Measurements from ENCODE around the gene COL7A1.
"Not testable (repeated sequence)": the region's sequence is repeated elsewhere in the genome, so short reads cannot be mapped to it uniquely, and the experiment has no call there.

COL7A1 gene

DNA sequence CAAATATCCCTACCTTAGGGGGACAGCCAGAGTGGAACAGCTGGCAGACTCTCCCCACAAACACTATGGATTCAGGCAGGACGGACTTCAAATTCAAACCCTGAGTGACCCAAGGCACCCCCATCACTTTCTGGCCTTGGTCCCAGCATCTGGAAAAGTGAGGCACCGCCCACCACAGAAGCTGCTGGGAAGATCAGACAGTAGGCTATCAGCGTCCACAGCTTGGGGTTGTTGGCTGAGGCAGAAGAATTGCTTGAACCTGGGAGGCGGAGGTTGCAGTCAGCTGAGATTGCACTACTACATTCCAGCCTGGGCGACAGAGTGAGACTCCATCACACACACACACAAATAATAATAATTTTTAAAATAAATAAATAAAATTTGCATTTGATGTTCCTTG lies 47.0 kb downstream of the COL7A1 start:
- no peak for FAIRE-seq
- DNase-seq (ENCODE audit: low spot score), result no peak

- DNase-seq (ENCODE audit: low spot score), result no peak
- no peak for FAIRE-seq
Observed at GRCh38 chr3:48546203-48546829, 48.8 kb downstream of the COL7A1 start.

DNA sequence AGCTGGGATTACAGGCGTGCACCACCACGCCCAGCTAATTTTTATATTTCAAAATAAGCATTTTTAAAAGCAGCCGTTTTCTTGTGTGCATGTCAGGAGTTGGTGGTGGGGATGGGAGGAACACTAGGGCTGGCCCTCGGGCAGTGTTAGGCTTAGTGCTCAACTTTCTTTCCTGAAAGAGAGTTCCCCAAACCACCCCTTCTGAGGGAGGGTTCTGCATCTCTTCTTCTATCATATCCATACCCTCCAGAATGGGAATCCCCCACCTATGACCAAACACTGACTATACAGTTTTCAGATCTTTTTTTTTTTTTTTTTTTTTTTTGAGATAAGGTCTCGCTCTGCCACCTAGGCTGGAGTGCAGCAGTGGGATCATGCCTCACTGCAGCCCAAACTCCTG lies 51.0 kb downstream of the COL7A1 start:
- no peak for FAIRE-seq

DNA sequence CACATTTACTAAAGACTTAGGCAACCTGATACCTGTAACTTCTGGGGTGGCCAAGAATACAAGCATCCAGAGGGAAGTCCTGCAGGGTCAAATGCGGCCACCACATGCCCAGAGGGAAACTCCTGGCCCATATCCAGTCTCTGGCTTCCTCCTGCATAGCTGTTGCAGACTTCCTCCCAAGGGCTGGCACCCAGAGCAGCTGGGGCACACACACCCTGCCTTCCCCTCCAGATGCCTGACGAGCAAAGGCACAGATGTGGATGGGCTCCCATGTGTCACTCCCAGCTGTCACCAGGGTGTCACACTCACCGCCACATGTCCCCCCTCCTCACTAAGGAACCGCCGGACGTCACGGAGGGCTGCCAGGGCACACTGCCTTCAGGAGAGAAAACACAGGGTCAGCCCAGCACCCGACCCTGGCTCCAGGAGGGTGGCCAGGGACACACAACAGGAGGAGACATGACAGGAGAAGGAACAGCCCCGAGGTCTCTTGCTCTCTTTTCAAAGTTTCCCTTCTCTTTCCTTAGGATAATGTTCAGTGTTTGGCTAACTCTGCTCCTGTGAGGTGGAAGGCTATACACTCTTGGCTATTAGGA lies 51.8 kb downstream of the COL7A1 start:
- FAIRE-seq, result no peak
- DNase-seq (ENCODE audit: low spot score), result no peak

More for the DNA sequence above, 51.0 kb downstream of the COL7A1 start:
- no peak for DNase-seq (ENCODE audit: low spot score)

- DNase-seq (ENCODE audit: low spot score), result no peak
- no peak for FAIRE-seq
Observed at GRCh38 chr3:48538451-48538850, 56.7 kb downstream of the COL7A1 start.

GRCh38 chr3:48536785-48537184 lies 58.3 kb downstream of the COL7A1 start:
- FAIRE-seq, result no peak

DNA sequence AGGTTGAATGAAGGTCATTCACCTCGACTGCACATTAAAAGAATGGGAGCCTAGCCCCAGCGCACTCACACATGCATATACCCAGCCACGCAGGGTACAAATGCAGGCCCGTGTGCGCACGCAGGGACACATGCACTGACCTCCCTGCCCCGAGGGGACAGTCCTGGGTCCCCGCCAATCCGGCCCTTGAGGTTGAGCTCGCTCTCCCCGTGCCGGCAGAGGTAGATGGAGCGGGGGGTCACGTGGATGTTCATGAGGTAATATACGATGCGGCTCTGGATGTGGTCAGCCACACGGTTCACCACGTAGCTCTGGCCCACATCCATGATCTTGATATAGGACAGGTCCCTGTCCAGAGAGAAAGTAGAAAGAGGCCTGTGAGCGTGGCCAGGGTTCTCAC lies 59.0 kb downstream of the COL7A1 start:
- no peak for FAIRE-seq
- DNase-seq (ENCODE audit: low spot score), result no peak

More at GRCh38 chr3:48536785-48537184, 58.3 kb downstream of the COL7A1 start:
- no peak for DNase-seq (ENCODE audit: low spot score)

DNA sequence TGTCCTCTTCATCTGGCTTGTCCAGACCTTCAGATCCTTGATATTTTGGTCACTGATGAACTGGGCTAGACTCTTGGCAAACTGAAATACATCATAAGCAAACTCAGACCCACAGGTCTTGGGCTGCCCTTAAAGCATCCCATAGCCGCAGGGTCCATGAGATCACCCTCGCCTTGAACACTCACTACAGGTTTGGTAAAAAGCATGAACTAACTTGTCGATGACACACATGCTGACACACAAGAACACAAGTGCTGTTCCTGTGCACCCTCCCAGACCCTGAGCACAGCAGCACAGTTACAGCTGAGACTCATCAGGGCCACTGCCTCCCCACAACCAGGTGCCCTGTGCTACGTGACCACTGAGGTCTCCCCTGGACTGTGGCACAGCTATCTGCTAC lies 59.6 kb downstream of the COL7A1 start:
- no peak for FAIRE-seq
- DNase-seq (ENCODE audit: low spot score), result no peak

- DNase-seq (ENCODE audit: low spot score), result no peak
- no peak for FAIRE-seq
Observed at GRCh38 chr3:48532977-48533337, 62.2 kb downstream of the COL7A1 start.

- FAIRE-seq (no peak), DNase-seq (ENCODE audit: low spot score) (no peak)
Observed at GRCh38 chr3:48532271-48532976, 62.7 kb downstream of the COL7A1 start.

DNA sequence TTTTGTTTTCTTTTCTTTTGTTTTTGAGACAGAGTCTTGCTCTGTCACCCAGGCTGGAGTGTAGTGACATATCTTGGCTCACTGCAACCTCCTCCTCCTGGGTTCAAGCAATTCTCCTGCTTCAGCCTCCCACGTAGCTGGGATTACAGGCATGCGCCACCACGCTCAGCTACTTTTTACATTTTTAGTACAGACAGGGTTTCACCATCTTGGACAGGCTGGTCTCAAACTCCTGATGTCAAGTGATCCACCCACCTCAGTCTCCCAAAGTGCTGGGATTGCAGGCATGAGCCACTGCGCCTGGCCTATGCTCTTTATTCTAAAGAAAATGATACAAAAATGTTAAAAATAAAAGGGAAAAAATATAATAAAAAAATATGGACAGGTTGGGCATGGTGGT lies 64.4 kb downstream of the COL7A1 start:
- DNase-seq (ENCODE audit: low spot score); FAIRE-seq: not testable (repeated sequence)

DNA sequence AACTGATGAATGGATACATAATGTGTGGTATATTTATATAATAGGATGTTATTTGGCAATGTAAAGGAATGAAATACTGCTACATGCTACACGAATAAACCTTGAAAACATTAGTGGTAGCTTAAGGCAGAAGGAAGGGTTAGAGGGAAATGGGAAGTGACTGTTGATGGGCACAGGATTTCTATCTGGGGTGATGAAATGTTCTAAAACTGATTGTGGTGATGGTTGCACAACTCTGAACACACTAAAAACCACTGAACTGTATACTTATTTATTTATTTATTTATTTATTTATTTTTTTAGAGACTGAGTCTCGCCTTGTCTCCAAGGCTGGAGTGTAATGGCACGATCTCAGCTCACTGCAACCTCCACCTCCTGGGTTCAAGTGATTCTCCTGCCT lies 66.4 kb downstream of the COL7A1 start:
- FAIRE-seq (no peak), DNase-seq (ENCODE audit: low spot score) (no peak)

- DNase-seq (ENCODE audit: low spot score) (no peak), FAIRE-seq (no peak)
Observed at GRCh38 chr3:48528048-48528447, 67.1 kb downstream of the COL7A1 start.

DNA sequence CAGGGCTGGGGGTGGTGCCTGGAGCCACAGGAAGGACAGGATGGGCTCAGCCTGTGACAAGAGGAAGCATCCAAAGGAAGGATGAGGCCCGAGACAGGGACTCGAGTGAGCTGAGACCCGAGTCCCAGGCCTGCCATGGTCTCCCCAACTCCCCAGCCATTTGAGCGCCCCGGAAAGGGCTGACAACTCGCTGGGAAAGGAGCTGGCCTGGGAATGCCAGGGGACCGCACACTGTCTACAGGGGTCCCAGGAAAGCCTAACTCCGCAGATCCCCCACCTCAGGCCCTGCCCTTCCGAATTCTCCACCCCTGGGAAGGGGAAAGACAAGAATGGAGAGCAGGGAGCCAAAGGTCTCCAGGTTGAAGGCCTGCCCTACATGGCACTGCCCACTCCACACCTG lies 70.2 kb downstream of the COL7A1 start:
- DNase-seq (ENCODE audit: low spot score), result no peak
- FAIRE-seq, result no peak

DNA sequence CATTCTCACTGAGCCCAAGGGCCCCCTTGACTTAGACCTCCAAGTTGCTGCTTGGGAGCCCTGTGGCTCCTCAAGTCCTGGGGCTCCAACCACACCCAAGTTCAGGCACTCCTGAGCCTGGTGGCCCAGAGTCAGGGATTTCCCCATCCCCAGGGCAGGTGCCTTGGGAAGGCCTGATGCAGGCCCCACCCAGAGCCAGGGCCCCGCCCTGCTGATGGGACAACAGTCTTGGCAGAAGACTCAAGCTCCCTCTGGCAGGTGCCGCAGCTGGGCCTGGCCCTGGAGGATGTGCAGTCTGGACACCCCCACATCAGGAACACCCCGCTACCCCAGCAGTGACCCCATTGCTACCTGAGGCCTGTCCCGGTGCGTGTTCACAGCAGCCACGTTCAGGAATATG lies 73.5 kb downstream of the COL7A1 start:
- FAIRE-seq (no peak), DNase-seq (ENCODE audit: low spot score) (no peak)

DNA sequence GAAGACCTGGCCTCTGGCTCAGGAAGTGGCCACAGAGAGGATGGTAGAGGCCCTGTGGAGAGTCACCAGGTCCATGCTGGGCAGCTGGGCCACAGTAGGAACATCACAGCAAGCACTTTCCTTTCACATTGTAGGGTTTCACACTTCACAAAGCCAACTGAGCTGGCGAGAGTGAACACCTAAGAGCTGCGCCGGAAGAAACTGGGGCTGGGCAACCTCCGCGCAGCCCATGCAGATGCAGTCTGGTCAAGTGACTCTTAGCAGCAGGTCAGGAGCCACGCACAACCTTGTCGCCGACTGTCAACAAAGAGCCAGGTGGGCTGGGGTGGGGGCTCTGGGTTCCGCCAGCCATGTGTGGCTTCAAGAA lies 75.9 kb downstream of the COL7A1 start:
- no peak for FAIRE-seq

GRCh38 chr3:48518638-48519276 lies 76.4 kb downstream of the COL7A1 start:
- FAIRE-seq (no peak), DNase-seq (ENCODE audit: low spot score) (no peak)

More for the DNA sequence above, 75.9 kb downstream of the COL7A1 start:
- DNase-seq (ENCODE audit: low spot score), result no peak

DNA sequence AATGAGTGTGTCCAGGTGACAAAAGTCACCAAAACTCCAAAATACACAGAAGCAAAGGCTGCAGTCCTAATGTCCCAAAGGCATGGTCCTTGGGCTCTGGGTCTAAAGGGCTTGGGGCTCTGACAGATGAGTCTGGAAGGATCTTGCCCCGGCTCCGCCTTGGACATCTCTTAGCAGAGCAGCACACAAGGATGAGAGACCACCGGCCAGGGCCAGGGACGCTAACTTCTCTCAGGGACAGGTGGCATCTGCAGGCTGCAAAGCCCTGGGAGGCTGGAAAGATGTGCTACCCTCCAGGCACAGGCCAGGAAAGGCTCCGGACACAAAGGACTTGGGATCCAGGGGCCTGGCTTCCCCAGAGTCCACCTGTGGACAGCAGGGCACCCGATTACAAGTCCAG lies 77.1 kb downstream of the COL7A1 start:
- DNase-seq (ENCODE audit: low spot score), result no peak
- no peak for FAIRE-seq

DNA sequence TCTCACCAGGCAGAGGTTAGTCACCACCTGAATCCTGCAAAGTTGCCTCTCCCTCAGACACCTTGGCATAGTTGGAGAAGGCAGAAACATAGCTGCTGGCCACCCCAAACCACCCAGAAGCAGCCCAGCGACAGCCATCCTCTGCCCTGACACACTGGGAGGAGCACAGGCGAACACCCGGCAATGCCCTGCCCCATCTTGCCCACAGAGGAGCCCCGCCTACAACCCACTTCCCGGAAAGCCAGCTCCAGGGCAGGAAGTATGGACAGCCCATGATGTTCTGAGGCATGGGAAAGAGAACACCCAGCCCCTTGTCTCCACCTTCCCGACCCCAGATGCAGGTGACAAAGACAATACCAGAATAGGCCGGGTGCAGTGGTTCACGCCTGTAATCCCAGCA lies 78.6 kb downstream of the COL7A1 start:
- FAIRE-seq, result no peak
- no peak for DNase-seq (ENCODE audit: low spot score)

GRCh38 chr3:48514431-48515227 lies 80.5 kb downstream of the COL7A1 start:
- FAIRE-seq (no peak), DNase-seq (ENCODE audit: low spot score) (no peak)
